Large intestine (tissue), 3 donors: ENCODE data around the gene WWOX. TPM values are rescaled to one million over a fixed set of nuclear protein-coding genes. Genes with fewer than 3 reads are reported as not detected.

Experiments used
- DNase-seq, 2 donors: peaks; one replicate each; pipeline versions ENCODE4 v3.0.0 to v3.0.0-alpha.2; 2013
- H3K27ac ChIP-seq: one replicate; pipeline ENCODE4 v1.5.1; 2013; ENCODE audit warnings: low read length
- H3K27me3 ChIP-seq: 2 replicates; pipeline ENCODE4 v1.6.1; 2013; ENCODE audit warnings: low read length; ENCODE audit not compliant: control insufficient read depth, insufficient read depth
- H3K36me3 ChIP-seq: 2 replicates; pipeline ENCODE4 v1.6.1; 2013; ENCODE audit warnings: low read length; ENCODE audit not compliant: control insufficient read depth, insufficient read depth
- H3K4me1 ChIP-seq: one replicate; pipeline ENCODE4 v1.6.1; 2013; ENCODE audit warnings: low read length; ENCODE audit not compliant: control insufficient read depth, insufficient read depth
- H3K4me3 ChIP-seq: one replicate; pipeline ENCODE4 v1.5.1; 2013; ENCODE audit warnings: low read length
- H3K9me3 ChIP-seq: one replicate; pipeline ENCODE4 v1.6.1; 2013; ENCODE audit warnings: mild to moderate bottlenecking, low read depth, low read length, moderate library complexity; ENCODE audit not compliant: control insufficient read depth
- WGBS: methylation state at CpG from one replicate; pipeline ENCODE4 v1.1.5; 2013; ENCODE audit warnings: low lambda C conversion rate; ENCODE audit not compliant: insufficient coverage; 5-methylcytosine and 5-hydroxymethylcytosine counted together
- polyA plus RNA-seq: library from polyadenylated mRNA; unstranded; fragments of 120-200 nt; gene quantifications from one replicate; pipeline ENCODE4 v1.2.1, GENCODE V29; 2013

The WWOX gene
- polyA plus RNA-seq, 1 donor = 16.2 TPM

DNA sequence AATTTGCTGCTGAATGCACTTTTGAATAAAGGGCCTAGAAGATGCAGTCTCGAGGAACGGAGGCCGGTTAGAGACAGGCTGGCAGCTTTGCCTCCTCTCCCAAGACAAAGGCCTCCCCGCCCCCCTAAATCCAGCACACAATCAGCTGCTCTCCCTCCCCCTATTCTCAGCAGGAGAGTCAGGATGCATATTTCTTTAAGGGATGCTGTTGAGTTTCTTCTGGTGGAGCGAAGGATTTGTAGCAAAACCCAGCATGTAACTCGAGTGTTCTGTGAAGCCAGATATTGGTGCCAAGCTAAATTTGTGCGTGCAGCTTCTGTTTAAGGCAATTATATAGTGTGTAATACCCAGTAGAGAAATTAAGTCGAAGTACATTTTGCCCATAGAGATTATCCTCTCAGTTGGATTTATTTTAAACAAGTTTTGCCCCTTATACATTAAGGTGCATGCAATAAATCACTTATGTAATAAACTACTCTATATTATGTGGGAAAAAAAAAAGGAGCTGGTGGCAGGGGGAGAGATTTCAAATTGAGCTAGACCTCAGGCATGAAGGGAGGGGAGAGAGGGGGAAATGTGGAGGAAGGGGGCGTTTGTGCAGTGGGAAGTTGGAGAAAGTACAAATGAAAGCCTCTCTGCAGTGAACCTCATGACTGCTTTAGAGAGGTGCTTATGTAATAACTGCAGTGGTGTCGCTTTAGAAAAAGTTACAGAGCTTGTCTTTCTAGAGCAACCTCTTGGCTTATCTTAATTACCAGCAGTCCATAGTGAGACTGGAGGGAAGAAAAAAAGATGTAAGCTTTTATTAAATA, 901.9 kb downstream of the WWOX start:
- no peaks in the 10 kb centered on the region for H3K9me3 ChIP-seq
- H3K27ac ChIP-seq = peak overlapping the region; percentile 64
- H3K4me3 ChIP-seq = no peak overlapping the region

DNA sequence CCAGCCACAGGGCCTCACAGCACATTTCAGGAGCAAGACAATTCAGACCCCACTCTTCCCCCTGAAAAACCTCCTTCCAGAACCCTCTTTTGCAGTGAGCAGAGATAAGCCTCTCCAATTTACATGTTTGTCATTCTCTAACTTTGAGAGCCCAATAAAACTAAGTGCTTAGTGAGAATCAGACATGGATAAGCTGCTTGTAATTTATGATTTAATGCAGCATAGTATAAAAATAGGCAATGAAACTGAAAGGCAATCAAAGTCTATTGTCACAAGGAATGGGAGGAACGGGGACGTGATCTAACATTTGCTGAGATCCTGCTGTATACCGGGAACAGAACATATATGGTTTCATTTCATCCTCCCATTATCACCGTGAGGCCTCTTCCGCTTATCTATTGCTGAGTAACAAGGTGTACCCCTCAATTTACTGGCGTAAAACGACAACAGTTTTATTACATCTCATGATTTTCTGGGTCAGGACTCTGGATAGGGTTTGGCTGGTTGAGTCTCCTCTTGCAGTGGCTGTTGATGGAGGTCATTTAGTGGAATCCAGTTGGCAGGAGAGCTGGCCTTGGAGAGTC, 903.7 kb downstream of the WWOX start:
- peak; percentile 81 to 92 for DNase-seq
- H3K9me3 ChIP-seq = no peaks in the 10 kb centered on the region
- peak overlapping the region; percentile 74 for H3K27ac ChIP-seq
- WGBS = no CpG with 5 or more reads among the region's 7 CpGs
- no peaks in the 10 kb centered on the region for H3K27me3 ChIP-seq
- no peak overlapping the region for H3K4me3 ChIP-seq
- H3K36me3 ChIP-seq = no peaks in the 10 kb centered on the region
- peaks cover 44% of the 10 kb centered on the region for H3K4me1 ChIP-seq

More for the DNA sequence above, 901.9 kb downstream of the WWOX start:
- WGBS = no CpG with 5 or more reads among the region's 10 CpGs
- Histone ChIP-seq H3K36me3 (no peaks in the 10 kb centered on the region), H3K4me1 (peaks cover 44% of the 10 kb centered on the region), H3K27me3 (no peaks in the 10 kb centered on the region)
- DNase-seq = peak; percentile 71 to 86

DNA sequence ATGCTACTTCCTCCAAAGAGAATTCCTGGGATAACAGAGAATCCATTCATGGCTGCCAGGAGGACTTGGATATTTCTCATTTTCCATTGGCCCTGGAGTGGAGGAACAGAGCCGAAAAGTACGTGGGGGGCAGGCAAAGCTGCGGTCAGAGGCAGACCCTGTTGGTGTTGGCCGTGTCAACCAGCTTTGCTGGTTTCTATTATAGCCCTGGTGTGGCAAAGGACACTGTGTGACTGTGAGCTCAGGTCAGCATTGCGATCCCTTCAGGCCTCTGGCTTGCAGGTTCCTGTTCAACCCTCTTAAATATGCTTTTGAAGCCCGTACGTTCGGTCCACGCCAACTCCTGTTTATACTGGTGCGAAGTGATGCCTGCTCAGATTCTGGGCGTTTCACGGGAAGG, 904.9 kb downstream of the WWOX start:
- no peak overlapping the region for H3K4me3 ChIP-seq
- H3K4me1 ChIP-seq = peaks cover 44% of the 10 kb centered on the region
- no peaks in the 10 kb centered on the region for H3K9me3 ChIP-seq
- no peaks in the 10 kb centered on the region for H3K27me3 ChIP-seq
- no peaks in the 10 kb centered on the region for H3K36me3 ChIP-seq
- no peak for DNase-seq
- H3K27ac ChIP-seq = peak overlapping the region; percentile 74
- no CpG with 5 or more reads among the region's 12 CpGs for WGBS

DNA sequence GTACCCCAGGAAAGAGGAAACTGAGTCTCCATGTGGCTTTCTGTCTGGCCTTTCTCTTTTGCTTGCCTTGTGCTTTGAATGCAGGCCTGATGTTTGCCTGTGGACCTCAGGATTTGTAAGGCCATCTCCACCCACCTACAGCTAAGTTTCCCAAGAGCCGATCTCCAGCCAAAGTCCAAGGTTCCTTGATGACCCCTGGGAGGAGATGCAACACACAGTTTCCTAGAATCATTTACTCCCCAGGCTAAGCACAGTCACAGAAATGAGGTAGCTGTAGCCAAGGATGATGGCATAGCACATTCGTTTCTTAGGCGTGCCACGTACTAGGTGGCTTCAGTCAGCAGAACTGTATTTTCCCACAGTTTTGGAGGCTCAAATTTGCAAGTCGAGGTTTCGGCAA, 905.6 kb downstream of the WWOX start:
- Histone ChIP-seq H3K27ac (peak overlapping the region; percentile 81), H3K36me3 (no peaks in the 10 kb centered on the region), H3K9me3 (no peaks in the 10 kb centered on the region), H3K4me3 (no peak overlapping the region), H3K27me3 (no peaks in the 10 kb centered on the region), H3K4me1 (peaks cover 44% of the 10 kb centered on the region)
- no CpG with 5 or more reads among the region's 6 CpGs for WGBS
- peak; percentile 83 to 90 for DNase-seq

DNA sequence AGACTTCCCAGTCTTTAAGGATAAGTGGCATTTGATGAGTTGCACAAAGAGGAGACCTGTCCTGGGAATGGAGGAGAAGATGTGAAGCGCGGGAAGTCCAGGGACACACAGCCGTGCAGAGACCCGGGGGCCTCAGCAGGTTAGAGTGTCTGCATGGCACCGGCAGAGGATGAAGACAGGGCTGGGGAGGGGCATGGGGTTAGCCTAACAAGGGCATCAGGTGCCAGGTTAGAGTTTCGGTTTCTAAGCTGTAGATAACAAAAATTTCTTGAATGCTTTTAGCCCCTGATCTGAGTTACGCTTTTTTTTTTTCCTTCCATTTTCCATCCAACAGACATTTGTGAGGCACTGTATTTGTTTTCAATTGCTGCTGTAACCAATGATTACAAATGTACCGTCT, 906.8 kb downstream of the WWOX start:
- Histone ChIP-seq H3K4me3 (no peak overlapping the region), H3K36me3 (no peaks in the 10 kb centered on the region), H3K27me3 (no peaks in the 10 kb centered on the region), H3K27ac (no peak overlapping the region), H3K9me3 (no peaks in the 10 kb centered on the region), H3K4me1 (peaks cover 39% of the 10 kb centered on the region)
- no peak for DNase-seq
- WGBS = 100% methylated on average over 4 of the region's 8 CpGs

DNA sequence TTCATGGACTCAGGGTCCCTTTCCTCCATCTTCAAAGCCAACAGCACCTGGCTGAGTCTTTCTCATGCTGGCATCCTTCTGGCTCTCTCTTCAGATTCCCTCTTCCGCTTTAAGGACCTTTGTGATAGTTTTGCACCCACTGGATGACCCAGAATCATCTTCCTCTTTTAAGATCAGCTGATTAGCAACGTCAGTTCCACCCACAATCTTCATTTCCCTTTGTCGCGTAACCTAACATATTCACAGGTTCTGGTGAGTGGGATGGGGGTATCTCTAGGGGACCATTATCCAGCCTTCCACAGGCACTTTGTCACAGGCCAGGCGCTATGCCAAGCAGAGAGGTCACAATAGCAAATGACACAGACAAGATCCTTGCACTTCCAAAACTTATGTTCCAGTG, 907.3 kb downstream of the WWOX start:
- H3K4me1 ChIP-seq = peaks cover 36% of the 10 kb centered on the region
- H3K9me3 ChIP-seq = no peaks in the 10 kb centered on the region
- no peak for DNase-seq
- H3K27me3 ChIP-seq = no peaks in the 10 kb centered on the region
- no peak overlapping the region for H3K4me3 ChIP-seq
- no CpG with 5 or more reads among the region's 5 CpGs for WGBS
- H3K27ac ChIP-seq = no peak overlapping the region
- no peaks in the 10 kb centered on the region for H3K36me3 ChIP-seq

DNA sequence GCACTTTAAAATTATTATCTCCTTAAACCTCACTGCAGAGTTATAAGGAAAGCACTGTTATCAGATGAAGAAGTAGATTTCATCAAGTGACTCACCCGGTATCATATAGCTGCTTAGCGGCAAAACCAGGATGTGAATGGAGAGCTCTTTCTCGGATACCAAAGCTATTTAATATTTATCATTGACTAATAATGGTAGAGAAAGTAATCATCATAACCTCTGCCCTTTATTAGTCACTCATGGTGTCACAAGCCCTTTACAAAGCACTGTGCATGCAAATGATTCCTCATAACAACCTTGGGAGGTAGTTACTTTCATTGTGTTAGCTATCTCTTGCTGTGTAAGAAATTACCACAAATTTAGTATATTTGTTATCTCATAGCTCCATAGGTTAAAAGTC, 908.2 kb downstream of the WWOX start:
- WGBS = no CpG with 5 or more reads among the region's 3 CpGs
- Histone ChIP-seq H3K36me3 (no peaks in the 10 kb centered on the region), H3K4me1 (peaks cover 32% of the 10 kb centered on the region), H3K4me3 (no peak overlapping the region), H3K27ac (no peak overlapping the region), H3K9me3 (no peaks in the 10 kb centered on the region), H3K27me3 (no peaks in the 10 kb centered on the region)
- peak in 1 of 2 donors; percentile 8 for DNase-seq

DNA sequence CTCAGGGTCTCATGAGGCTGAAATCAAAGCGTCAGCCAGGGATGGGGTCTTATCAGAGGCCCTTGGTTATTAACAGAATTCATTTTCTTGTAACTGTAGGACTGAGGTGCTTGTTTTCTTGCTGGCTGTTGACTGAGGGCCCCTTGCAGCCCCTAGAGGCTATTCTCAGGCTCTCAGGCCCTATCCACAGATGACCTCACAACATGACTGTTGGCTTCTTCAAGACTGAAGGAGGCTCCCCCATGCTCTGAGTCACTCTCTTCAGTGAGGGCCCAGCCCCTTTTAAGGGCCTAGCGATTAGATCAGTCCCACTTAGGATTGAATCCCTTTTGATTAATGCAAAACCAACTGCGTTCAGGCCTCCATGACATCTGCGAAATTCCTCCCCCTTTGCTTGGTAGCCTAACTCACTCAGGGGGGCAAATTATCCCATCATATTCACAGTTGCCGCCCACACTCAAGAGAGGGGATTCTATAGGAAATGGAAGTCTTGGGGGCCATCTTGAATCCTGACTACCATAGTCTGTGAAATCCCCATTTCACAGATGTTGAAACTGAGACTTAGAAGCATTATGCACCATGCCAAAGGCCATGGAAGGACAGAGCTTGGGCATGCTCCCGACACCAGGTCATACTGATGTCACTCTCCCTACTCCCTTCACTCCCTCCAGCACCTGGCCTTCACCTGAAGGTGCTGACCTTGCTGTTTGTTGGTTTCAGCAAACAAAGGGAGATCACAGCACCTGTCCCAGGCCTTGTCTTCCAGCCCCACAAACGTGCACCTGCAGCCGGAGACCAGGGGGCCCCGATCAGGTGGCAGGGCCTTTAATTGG, 908.8 kb downstream of the WWOX start:
- Histone ChIP-seq H3K27ac (no peak overlapping the region), H3K27me3 (no peaks in the 10 kb centered on the region), H3K4me1 (peaks cover 27% of the 10 kb centered on the region), H3K4me3 (no peak overlapping the region), H3K36me3 (no peaks in the 10 kb centered on the region), H3K9me3 (no peaks in the 10 kb centered on the region)
- no peak for DNase-seq
- WGBS = no CpG with 5 or more reads among the region's 9 CpGs

DNA sequence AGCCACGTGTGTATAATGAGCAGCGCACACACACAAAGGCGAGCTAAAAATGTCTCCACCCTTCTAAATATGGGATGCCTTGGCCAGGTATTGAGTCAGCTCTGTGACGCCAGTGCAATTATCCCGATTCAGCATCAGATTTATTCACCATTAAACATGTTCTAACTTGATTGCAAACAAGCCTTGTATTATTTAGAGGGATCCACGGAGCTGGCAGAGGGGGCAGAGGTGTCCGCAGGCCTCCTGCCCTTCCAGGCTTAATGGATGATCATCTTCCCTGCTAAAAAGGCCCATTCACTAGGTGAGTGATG, 909.4 kb downstream of the WWOX start:
- no peaks in the 10 kb centered on the region for H3K27me3 ChIP-seq
- no peak for DNase-seq
- no peak overlapping the region for H3K4me3 ChIP-seq
- H3K36me3 ChIP-seq = no peaks in the 10 kb centered on the region
- no CpG with 5 or more reads among the region's 7 CpGs for WGBS
- H3K9me3 ChIP-seq = no peaks in the 10 kb centered on the region
- H3K4me1 ChIP-seq = peaks cover 21% of the 10 kb centered on the region
- H3K27ac ChIP-seq = no peak overlapping the region

DNA sequence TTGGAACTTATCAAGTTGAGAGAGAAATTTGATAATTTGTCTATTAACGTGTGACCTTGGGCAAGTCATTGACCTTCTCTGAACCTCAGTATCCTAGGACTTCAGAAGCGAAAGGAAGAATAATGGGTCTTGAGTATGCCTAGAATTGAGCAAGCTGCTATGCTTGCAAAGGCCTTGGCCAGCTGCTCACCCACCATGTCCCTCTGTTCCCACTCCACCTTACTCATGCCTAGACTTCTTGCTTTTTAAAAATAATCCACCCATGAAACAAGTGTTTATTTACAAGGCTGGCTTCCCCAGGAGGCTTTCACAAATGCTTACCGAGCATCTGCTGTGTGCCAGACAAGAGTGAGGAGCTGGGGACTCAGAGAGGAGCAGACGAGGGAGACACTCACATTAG, 910.4 kb downstream of the WWOX start:
- WGBS = no CpG with 5 or more reads among the region's 4 CpGs
- H3K9me3 ChIP-seq = no peaks in the 10 kb centered on the region
- H3K27me3 ChIP-seq = no peaks in the 10 kb centered on the region
- no peak for DNase-seq
- no peaks in the 10 kb centered on the region for H3K36me3 ChIP-seq
- H3K4me3 ChIP-seq = no peak overlapping the region
- no peak overlapping the region for H3K27ac ChIP-seq
- peaks cover 10% of the 10 kb centered on the region for H3K4me1 ChIP-seq
